ENCODE measurements around the gene PWP2. TPM values are rescaled to one million over a fixed set of nuclear protein-coding genes. Genes with fewer than 3 reads are reported as not detected.
"Not testable (repeated sequence)": the region's sequence is repeated elsewhere in the genome, so short reads cannot be mapped to it uniquely, and the experiment has no call there.

The PWP2 gene
- total RNA-seq, 2 donors from 2014 or later, result 1.7 to 7.2 TPM

DNA sequence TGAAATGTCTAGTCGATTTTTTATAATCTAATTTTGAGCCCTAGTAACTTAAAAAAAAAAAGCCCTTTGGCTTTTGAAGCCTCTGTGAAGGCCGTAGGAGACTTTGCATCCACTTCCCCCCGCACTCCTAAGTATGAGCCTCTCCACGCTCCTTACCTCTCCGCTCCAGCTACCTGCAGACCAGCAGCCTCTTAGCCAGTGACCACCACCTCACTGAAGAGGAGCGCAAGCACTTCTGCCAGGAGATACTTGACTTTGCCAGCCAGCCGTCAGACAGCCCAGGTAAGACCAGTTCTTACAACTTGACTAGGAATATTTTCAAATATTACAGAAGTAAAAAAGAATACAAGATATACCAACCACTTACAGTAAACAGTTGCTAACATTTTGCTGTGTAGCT is 27.4 kb upstream of the PWP2 start:
- no peak for ATAC-seq
- no peak for DNase-seq
- intact Hi-C loops (cut with DNase I, micrococcal nuclease), result no loop called here

DNA sequence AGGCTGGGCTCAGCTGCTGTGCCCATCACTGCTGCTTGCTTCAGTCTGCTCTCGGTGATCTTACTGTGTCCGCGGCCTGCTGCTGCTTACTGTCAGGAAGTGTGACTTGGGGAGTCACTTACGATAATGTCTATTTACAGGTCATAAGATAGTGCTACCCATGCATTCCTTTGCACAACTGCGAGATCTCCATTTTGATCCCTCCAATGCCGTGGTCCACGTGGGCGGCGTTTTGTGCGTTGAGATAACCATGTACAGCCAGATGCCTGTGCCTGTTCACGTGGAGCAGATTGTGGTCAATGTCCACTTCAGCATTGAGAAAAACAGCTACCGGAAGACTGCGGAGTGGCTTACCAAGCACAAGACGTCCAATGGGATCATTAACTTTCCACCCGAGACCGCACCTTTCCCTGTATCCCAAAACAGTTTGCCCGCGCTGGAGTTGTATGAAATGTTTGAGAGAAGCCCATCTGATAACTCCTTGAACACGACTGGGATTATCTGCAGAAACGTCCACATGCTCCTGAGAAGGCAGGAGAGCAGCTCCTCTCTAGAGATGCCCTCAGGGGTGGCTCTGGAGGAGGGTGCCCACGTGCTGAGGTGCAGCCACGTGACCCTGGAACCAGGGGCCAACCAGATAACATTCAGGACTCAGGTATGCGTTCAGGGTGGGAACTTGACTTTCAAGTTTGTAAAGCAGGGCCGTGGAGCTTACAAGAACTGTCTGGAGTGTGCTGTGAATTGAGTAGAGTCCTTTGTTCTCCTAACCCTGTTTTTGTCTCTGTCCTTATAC is 24.4 kb upstream of the PWP2 start:
- intact Hi-C loops (cut with DNase I, micrococcal nuclease), result no loop called here
- no peak for ATAC-seq
- DNase-seq, result no peak

DNA sequence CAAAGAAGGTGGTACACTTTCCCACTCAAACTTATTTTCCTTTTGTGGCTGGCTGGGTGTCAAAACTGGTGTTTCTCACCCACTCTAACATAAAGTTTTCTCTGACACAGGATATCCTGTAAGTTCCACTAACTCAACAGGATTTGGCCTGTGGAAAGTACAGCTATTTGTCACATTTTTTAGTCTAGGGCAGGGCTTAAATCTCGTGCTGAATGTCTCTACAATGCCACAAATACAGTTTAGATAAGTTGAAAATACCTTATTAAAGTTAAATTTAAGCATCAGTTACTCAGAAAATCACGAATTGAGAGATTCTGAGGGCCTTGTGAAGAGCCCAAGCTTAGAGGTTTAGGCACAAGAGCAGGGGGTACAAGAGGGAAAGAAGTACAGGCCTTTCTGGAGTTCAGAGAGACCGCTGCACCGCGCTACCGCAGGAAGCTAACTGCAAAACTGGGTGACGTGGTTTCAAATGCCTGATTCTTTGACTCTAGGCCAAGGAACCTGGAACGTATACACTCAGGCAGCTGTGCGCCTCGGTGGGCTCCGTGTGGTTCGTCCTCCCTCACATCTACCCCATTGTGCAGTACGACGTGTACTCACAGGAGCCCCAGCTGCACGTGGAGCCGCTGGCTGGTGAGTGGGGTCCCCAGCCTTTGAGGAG is 23.4 kb upstream of the PWP2 start:
- no peak for ATAC-seq
- intact Hi-C loops (cut with DNase I, micrococcal nuclease), result no loop called here
- no peak for DNase-seq

DNA sequence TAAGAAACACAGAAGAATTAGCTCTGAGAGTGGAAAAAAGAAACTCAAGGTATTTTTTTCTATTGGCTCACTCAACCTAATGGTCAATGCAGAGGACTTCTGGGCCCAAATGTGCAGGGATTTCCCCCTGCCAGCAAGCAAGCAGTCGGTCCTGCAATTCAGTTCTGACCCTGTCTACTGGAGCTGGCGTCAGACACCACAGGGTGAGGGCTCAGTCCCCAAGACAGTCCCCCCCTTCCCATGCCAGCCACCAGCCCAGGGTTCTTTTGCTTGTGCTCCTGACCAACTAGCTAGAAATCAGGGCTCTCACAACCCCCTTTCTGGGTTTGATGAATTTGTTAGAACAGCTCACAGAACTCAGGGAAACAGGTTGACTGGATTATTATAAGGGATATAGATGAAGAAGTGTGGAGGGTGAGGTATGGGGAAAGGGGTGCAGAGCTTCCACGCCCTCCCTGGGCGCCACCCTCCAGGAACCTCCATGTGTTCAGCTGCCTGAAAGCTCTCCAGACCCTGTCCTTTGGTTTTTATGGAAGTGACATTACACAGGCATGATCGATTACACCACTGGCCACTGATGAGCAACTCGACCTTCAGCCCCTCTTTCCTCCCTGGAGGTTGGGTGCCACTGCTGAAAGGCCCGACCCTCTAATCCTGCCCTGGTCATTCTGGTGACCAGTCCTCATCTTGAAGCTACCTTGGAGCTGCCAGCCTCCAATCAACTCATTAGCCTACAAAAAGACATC is 22.5 kb upstream of the PWP2 start:
- DNase-seq (no peak), ATAC-seq (no peak)
- intact Hi-C loops (cut with DNase I, micrococcal nuclease), result no loop called here

DNA sequence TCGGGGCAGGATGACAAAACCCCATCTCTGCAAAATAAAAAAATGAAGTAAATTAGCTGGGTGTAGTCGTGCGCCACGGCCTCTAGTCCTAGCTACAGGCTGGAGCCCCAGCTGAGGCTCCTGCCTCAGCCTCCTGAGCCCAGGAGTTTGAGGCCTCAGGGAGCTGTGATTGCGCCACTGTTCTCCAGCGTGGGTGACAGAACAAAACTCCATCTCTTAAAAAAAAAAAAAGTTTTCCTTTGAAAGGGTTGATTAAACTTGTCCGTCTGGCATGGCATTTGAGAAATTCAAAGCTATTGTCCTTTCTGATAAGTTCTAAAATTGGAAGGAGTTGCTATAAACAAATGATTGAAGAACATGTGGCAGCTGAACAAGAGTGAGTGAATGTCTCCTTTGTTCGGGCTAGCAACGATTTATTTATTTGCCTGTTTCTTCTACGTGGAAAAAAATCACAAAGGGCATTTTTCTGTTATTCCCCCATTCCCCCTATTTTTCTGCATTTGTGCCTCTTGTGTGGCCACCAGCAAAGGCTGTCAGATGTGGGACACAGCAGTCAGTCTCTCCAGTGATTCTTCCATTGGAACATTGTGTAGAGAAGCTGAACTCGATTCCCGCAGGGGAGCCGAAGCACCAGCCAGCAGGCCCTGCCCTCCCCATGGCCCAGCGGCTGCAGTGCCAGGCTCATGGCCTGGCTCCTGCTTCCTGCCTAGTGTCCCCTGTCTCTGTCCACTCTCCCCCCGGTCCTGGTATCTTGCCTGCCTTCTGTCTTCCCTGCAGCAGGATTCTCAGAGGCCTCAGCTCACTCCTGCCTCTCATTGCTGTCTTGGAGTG is 21.5 kb upstream of the PWP2 start:
- intact Hi-C loops (cut with DNase I, micrococcal nuclease), result no loop called here
- ATAC-seq (no peak), DNase-seq (no peak)

DNA sequence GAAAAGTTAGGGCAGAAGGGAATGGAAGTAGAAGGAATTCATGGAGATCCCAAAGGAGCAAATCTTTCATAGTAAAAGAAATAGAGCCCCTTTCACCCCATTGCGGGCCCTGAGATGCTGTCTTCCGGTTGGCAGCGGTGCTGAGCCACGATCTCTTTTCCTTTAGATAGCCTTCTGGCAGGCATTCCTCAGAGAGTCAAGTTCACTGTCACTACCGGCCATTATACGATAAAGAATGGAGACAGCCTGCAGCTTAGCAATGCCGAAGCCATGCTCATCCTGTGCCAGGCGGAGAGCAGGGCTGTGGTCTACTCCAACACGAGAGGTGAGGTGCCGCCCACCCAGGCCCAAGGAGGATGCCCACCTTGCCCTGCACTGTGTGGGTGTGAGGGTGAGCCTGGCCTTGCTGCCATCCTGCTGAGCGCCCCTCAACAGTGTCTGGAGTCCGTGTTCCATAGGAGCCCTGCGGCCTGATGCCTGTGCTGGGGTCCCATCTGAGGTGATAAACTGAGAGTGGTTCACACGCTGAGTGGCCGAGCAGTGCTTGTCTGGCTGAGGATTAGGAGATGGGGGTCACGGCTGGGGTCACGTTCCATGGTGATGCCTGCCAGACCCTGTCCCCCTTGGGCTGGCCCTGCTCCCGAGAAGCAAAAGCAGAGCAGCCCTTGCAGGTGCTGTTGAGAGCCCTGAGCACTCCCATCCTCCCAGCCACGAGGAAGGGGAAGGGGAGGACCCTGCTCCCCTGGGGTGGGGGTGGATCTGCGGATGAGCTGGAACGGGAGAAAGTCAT is 20.4 kb upstream of the PWP2 start:
- intact Hi-C loops (cut with DNase I, micrococcal nuclease), result no loop called here
- DNase-seq, result no peak
- no peak for ATAC-seq

DNA sequence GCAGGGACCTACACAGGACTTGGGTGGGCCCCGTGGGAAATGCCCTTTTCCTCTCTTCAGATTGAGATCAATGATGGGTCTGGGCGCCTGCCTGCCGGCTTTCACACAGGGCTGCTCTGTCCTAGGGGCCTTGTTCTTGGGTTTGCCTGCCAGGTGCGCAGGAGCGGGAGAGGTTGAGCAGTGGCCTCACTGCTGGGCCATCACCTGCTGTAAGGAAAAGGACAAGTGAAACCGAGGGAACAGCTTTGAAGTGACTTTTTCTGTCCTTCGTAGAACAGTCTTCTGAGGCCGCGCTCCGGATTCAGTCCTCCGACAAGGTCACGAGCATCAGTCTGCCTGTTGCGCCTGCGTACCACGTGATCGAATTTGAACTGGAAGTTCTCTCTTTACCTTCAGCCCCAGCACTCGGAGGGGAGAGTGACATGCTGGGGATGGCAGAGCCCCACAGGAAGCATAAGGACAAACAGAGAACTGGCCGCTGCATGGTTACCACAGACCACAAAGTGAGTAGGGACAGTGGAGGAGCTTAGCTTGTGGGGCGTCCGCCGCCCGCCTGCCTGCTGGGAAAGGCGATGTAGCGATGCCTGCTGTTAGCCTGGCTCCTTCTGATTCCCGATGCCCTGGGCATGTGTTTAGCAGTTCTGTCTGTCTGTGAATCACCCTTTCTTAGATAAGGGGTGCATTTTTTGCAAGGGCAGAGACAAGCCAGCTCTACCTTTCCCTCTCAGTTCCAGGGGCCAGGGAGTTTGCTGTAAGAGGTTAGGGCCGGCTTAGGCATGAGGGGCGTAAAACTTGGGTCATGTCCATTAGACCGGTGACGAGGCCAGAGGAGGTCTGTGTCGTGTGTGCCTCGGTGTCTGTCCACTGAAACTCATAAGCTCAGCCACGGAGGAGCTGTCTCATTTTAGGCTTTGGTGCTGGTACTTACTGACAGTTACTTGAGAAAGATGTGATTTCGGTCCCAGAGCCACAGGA is 19.5 kb upstream of the PWP2 start:
- DNase-seq, result no peak
- no peak for ATAC-seq
- intact Hi-C loops (cut with DNase I, micrococcal nuclease), result no loop called here

DNA sequence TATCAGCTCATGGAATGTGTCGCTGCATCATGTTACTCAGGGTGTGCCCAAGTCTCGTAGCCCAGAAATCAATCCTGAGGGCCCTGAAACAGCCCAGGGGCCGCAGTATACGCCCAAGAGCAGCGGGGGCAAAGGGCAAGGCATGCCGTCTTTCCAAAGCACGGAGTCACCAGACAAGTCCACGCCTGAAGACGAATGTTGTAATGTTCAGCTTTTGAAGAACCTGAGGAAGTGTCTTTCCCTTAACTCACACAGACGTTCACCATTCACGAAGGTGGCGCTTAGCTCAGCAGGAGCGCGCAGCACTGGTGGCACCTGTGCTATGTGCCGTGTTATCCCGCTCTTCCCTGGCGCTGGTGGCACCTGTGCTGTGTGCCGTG is 18.8 kb upstream of the PWP2 start:
- intact Hi-C loops (cut with DNase I, micrococcal nuclease), result no loop called here
- peak; percentile 56 for ATAC-seq
- DNase-seq, result peak; percentile 75 to 78

DNA sequence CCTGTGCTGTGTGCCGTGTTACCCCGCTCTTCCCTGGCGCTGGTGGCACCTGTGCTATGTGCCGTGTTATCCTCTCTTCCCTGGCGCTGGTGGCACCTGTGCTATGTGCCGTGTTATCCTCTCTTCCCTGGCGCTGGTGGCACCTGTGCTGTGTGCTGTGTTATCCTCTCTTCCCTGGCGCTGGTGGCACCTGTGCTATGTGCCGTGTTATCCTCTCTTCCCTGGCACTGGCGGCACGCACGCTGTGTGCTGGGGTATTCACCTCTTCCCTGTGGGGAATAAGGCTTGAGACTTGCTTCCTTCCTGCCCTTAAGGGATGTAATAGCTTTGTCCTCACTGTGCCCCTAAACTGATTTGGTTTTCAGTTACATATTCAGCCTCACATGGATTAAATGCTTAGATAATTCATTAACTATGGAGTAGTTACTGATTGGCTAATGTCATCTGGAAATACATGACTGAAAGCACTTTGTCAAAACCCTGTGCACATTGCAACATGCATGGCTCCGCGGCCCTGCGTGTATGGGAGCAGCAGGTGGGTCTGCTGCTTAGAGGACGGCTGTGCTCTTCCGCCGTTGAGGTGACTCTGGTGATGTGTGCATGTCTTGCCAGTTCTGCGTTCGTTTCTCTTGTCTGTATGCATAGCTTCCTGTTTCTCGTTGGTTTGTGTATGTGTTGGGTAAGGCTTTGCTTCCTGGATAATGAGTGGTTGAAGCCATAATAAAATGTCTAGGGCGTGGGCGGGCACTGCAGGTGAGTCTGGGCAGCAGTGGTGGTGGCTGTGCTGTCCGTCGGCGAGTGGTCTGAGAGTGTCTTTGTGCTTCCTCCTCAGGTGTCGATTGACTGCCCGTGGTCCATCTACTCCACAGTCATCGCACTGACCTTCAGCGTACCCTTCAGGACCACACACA is 17.9 kb upstream of the PWP2 start:
- ATAC-seq (peak; percentile 74), DNase-seq (peak; percentile 80 to 81)
- intact Hi-C loops (cut with DNase I, micrococcal nuclease), result no loop called here

DNA sequence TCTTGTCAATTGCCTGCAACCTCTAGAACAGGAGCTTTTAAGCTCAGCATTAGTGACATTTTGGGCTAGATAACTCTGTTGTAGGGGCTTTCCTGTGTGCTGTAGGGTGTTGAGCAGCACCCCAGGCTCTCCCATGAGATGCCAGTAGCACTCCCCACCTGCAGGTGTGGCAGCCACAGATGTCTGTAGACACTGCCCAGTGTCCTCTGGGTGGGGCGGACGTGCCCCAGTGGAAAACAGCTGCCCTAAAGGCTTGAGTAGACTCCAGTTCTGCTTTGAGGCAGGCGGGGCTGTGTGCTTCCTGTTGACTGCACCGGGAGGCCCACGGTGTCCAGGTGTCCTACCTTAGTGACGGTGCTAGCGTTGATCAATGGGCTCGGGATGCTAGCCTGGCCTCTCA is 16.9 kb upstream of the PWP2 start:
- intact Hi-C loops (cut with DNase I, micrococcal nuclease), result no loop called here
- ATAC-seq (peak; percentile 70), DNase-seq (peak; percentile 87 to 94)

DNA sequence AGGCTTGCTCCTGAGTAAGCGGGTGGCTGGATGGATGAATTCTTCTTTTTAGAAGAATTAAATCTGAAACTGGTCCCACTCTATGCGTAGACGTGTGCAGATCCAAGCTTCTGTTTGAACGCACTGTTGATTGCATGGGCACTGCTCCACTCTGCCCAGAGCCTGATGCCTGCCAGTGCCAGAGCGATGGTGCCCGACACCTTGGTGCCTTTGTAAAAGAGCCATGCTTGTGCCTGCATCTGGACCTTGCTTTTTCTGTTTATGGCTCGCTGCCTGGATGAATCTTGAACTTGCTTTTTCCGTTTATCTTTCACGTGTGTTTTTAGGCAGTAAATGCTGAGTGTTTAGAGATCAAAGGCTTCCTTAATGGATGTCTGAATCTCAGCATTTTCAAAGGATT is 15.0 kb upstream of the PWP2 start:
- intact Hi-C loops (cut with DNase I, micrococcal nuclease), result no loop called here
- DNase-seq (no peak), ATAC-seq (no peak)

DNA sequence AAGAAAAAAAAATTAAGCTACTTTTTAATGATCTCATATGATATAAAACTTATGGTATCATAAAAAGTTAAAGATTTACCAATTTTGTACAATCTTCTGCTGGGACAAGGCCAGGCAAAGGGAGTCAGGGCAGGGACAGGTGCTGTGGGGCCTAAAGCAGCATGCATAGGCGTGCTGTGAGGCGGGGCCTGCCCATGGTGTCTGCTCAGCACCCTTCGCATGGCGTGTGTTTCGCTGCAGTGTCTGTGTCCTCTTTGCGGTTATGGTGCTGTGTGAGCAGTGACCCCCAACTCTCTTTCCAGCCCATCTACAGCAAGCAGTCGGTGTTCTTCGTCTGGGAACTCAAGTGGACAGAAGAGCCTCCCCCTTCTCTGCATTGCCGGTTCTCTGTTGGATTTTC is 13.4 kb upstream of the PWP2 start:
- DNase-seq (peak; percentile 80 to 83), ATAC-seq (peak; percentile 66)
- intact Hi-C loops (cut with DNase I, micrococcal nuclease), result no loop called here

DNA sequence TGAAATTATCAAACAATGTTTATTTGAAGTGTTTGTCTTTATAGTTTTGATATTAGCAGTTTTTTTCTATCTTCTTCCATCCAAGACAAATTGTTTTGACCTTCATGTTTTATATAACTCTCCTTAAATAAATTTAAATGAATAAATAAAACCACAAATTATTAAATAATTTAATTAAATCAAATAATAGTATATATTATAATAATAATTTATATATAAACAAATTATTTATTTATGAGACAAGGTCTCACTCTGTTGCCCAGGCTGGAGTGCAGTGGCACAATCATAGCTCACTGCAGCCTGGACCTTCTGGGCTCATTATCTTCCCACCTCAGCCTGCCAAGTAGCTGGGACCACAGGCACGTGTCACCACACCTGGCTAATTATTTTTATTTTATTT is 12.4 kb upstream of the PWP2 start:
- no peak for DNase-seq
- ATAC-seq, result no peak
- intact Hi-C loops (cut with DNase I, micrococcal nuclease), result no loop called here

DNA sequence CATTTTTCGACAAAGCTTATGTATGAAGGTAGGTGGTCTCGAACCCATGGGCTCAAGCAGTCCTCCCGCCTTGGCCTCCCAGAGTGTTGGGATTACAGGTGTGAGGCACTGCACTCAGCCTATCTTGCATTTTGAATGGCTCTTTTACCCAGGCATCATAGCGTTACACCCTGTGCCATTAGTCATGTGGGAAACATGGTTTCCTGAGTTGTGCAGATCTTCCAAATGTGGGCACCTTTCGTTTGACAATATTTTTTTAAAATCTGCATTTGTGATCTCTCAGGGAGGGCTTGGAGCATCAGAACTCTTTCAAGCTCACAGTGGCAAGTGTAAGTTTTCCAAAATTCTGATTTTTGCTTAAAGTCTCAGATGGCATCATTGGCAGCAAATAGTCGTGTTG is 8.7 kb upstream of the PWP2 start:
- DNase-seq; ATAC-seq; intact Hi-C loops (cut with DNase I, micrococcal nuclease): not testable (repeated sequence)

DNA sequence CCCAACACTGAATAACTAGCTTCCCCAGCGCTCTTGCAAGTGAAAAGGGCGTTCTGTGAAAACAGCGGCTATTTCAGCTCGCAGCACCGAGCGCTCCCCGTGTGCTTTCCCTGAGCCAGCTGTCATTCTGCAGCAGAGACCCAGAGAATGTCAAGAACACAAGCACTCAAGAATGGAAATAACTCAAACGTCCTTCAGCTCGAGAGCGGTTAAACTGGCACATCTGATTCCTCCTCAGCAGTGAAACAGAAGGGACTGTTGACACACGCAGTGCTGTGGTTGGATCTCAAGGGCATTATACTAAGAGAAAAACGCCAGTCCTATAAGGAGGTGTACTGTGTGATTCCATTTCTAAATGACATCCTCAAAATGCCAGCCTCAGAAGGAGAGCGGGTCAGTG is 8.2 kb upstream of the PWP2 start:
- DNase-seq; intact Hi-C loops (cut with DNase I, micrococcal nuclease); ATAC-seq: not testable (repeated sequence)

DNA sequence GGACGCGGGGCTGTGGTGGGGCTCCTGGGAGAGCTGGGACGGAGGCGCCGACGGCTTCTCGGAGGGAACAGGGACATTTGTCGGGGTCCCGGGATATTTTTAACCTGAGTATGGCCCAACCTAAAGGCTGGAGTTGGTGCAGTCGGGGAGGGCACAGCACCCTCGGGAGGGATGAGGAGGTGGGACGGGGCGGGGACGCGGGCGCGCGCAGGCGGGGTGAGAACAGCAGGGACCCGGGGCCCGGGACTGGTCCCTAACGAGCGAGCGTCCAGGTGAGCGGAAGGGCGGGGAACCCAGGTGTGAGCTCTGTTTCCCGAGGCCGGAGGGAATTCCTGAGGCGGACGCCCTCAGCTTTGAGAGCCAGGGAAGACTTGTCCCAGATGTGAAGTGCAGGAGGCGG is 390 bp downstream of the PWP2 start:
- DNase-seq; intact Hi-C loops (cut with DNase I, micrococcal nuclease): not testable (repeated sequence)
- ATAC-seq, result peak; percentile 80

Measured in left colon (tissue), 2 donors.